SK-N-SH (cell line): ENCODE results near the gene NKAP. TPM values are rescaled to one million over a fixed set of nuclear protein-coding genes. Genes with fewer than 3 reads are reported as not detected.

ENCODE experiments used
- CTCF ChIA-PET: fragments of 300-600, 350-600 bp; formaldehyde crosslinking; extraction: SDS; loops from one replicate; lab custom pipeline; 2021; lab: Yijun Ruan, JAX
- POLR2A ChIA-PET: fragments of 350-600 bp; sonication (Branson Sonifier 250); formaldehyde crosslinking; extraction: SDS; loops from one replicate; lab custom pipeline; 2020; ENCODE audit warnings: antibody characterized with exemption, inconsistent platforms; lab: Yijun Ruan, JAX
- DNase-seq: peaks from one replicate; pipeline ENCODE4 v3.0.0; 2012
- H2AFZ ChIP-seq: fragments of 200-600 bp; sonication (generic); 2 replicates; pipeline ENCODE4 v1.8.1; 2016; ENCODE audit warnings: antibody characterized with exemption, mild to moderate bottlenecking, low read depth
- H3F3A ChIP-seq: fragments of 200-600 bp; sonication (generic); replicated peaks from 2 replicates; pipeline ENCODE3; 2016; ENCODE audit warnings: antibody characterized with exemption, mild to moderate bottlenecking; ENCODE audit not compliant: insufficient read depth
- H3K27ac ChIP-seq, 2 experiments: fragments of 200-500 bp in 1 of 2; fragments of 200-600 bp in 1 of 2; sonication (Bioruptor generic) in 1 of 2; sonication (generic), shearing (Covaris generic) in 1 of 2; 2 replicates each; pipeline versions ENCODE4 v1.5.1 to v1.6.1; 2014 to 2016; ENCODE audit warnings: low read depth in 2 of 2, inconsistent platforms in 1 of 2, low read length in 1 of 2, mild to moderate bottlenecking in 1 of 2, mixed read lengths in 1 of 2
- H3K27me3 ChIP-seq: fragments of 200-600 bp; sonication (generic), shearing (Covaris generic); 2 replicates; pipeline ENCODE4 v1.6.1; 2016; ENCODE audit warnings: mixed run types; ENCODE audit not compliant: insufficient read depth
- H3K36me3 ChIP-seq, 2 experiments: fragments of 200-500 bp in 1 of 2; fragments of 200-600 bp in 1 of 2; sonication (Bioruptor generic) in 1 of 2; sonication (generic) in 1 of 2; replicated peaks in 1 of 2; 2 replicates each; pipeline versions ENCODE3 to v1.5.1; 2014 to 2016; ENCODE audit warnings: low read length in 1 of 2, mild to moderate bottlenecking in 1 of 2; ENCODE audit not compliant: insufficient read depth in 2 of 2, control insufficient read depth in 1 of 2
- H3K4me1 ChIP-seq, 2 experiments: fragments of 200-500 bp in 1 of 2; fragments of 200-600 bp in 1 of 2; sonication (Bioruptor generic) in 1 of 2; sonication (generic), shearing (Covaris generic) in 1 of 2; 2 replicates each; pipeline versions ENCODE4 v1.5.1 to v1.6.1; 2014 to 2016; ENCODE audit warnings: low read depth in 1 of 2, low read length in 1 of 2, mixed run types in 1 of 2; ENCODE audit not compliant: insufficient read depth in 2 of 2, control insufficient read depth in 1 of 2
- H3K4me2 ChIP-seq: fragments of 200-600 bp; sonication (generic), shearing (Covaris generic); 2 replicates; pipeline ENCODE4 v1.6.1; 2017; ENCODE audit warnings: mixed run types
- H3K4me3 ChIP-seq, 2 experiments: fragments of 200-500 bp in 1 of 2; fragments of 200-600 bp in 1 of 2; sonication (Bioruptor generic) in 1 of 2; sonication (generic), shearing (Covaris generic) in 1 of 2; 2 replicates each; pipeline versions ENCODE4 v1.5.1 to v1.8.1; 2014 to 2016; ENCODE audit warnings: low read depth in 2 of 2, inconsistent platforms in 1 of 2, low read length in 1 of 2, mild to moderate bottlenecking in 1 of 2, mixed read lengths in 1 of 2, moderate library complexity in 1 of 2
- H3K79me2 ChIP-seq: fragments of 200-600 bp; sonication (generic); 2 replicates; pipeline ENCODE4 v1.8.1; 2017; ENCODE audit warnings: mild to moderate bottlenecking; ENCODE audit not compliant: insufficient read depth
- H3K9ac ChIP-seq: fragments of 200-600 bp; sonication (generic); 2 replicates; pipeline ENCODE4 v1.6.1; 2017; ENCODE audit warnings: mixed run types
- H3K9me2 ChIP-seq: fragments of 200-600 bp; sonication (generic); 2 replicates; pipeline ENCODE4 v1.6.1; 2017; ENCODE audit warnings: mixed run types
- H3K9me3 ChIP-seq: fragments of 200-600 bp; sonication (generic); 2 replicates; pipeline ENCODE4 v1.6.1; 2017; ENCODE audit warnings: mixed run types, mild to moderate bottlenecking, moderate library complexity
- H4K20me1 ChIP-seq: fragments of 200-600 bp; sonication (generic); 2 replicates; pipeline ENCODE4 v1.6.1; 2017; ENCODE audit warnings: mild to moderate bottlenecking, mixed run types; ENCODE audit not compliant: insufficient read depth
- EZH2phosphoT487 ChIP-seq: fragments of 200-600 bp; sonication (generic); IDR thresholded peaks from 2 replicates; pipeline ENCODE4 v1.6.1; 2017; ENCODE audit warnings: low read depth, mixed run types, mild to moderate bottlenecking, antibody characterized with exemption, moderate library complexity, borderline replicate concordance
- FOXJ3 ChIP-seq: sonication (generic); formaldehyde crosslinking; IDR thresholded peaks from 2 replicates; pipeline ENCODE4 v1.5.1; 2020; ENCODE audit warnings: mild to moderate bottlenecking, missing genetic modification reagents
- GABPA ChIP-seq: IDR thresholded peaks from 2 replicates; pipeline ENCODE4 v1.4.0; 2012; ENCODE audit warnings: low read depth, mild to moderate bottlenecking
- GATA2 ChIP-seq: sonication (generic); formaldehyde crosslinking; IDR thresholded peaks from 2 replicates; pipeline ENCODE4 v1.5.0; 2020; ENCODE audit warnings: mild to moderate bottlenecking, missing genetic modification reagents
- MAX ChIP-seq: IDR thresholded peaks from 2 replicates; pipeline ENCODE4 v1.4.0; 2012; ENCODE audit warnings: low read depth
- MXI1 ChIP-seq: IDR thresholded peaks from 2 replicates; pipeline ENCODE4 v1.6.1; 2012; ENCODE audit warnings: mild to moderate bottlenecking, low read depth, low read length, improper control_type of control experiment
- NRF1 ChIP-seq: IDR thresholded peaks from 2 replicates; pipeline ENCODE4 v1.6.1; 2012; ENCODE audit warnings: low read depth, mild to moderate bottlenecking, low read length
- PBX3 ChIP-seq: IDR thresholded peaks from 2 replicates; pipeline ENCODE4; 2012
- POLR2AphosphoS5 ChIP-seq: IDR thresholded peaks from 2 replicates; pipeline ENCODE4 v1.6.1; 2012; ENCODE audit warnings: low read depth, low read length
- RAD21 ChIP-seq: IDR thresholded peaks from 2 replicates; pipeline ENCODE4 v1.6.1; 2012; ENCODE audit warnings: mild to moderate bottlenecking, low read length
- RCOR1 ChIP-seq: fragments of 150-350 bp; IDR thresholded peaks from 2 replicates; pipeline ENCODE4 v1.6.1; 2017; ENCODE audit warnings: antibody characterized with exemption, low read length
- SIN3A ChIP-seq: IDR thresholded peaks from 2 replicates; pipeline ENCODE4 v1.6.1; 2012; ENCODE audit warnings: low read depth, mild to moderate bottlenecking, low read length, moderate library complexity, borderline replicate concordance
- SMC3 ChIP-seq: IDR thresholded peaks from 2 replicates; pipeline ENCODE4 v1.6.1; 2012; ENCODE audit warnings: low read depth, low read length, improper control_type of control experiment
- WGBS: methylation state at CpG from one replicate; pipeline ENCODE4 v1.1.6; 2017; ENCODE audit warnings: low lambda C conversion rate; 5-methylcytosine and 5-hydroxymethylcytosine counted together
- polyA plus RNA-seq, 3 experiments: library from polyadenylated mRNA; depleted of rRNA; stranded (reverse); fragments of >200 nt; gene quantifications; 2 replicates each; pipeline ENCODE4 v1.2.3, GENCODE V29; 2012

NKAP gene
- polyA plus RNA-seq, 1 of the 3 experiments (the other 2 are of a cell fraction), result 4.2 TPM

- Histone ChIP-seq H3K9ac (peak overlapping the region; percentile 91), H3K27ac (peak overlapping the region; percentile 72 to 87), H3F3A (peaks cover 4% of the 10 kb centered on the region), H2AFZ (no peak overlapping the region), H3K4me2 (peak overlapping the region; percentile 73), H3K9me3 (no peaks in the 10 kb centered on the region), H4K20me1 (no peaks in the 10 kb centered on the region)
- 41% methylated on average over 25 of the region's 26 CpGs for whole genome bisulfite sequencing
- peak; percentile 19 for DNase-seq
- TF ChIP-seq FOXJ3 (no peak), SMC3 (no peak), PBX3 (no peak), MXI1 (no peak), RCOR1 (no peak), GABPA (no peak), RAD21 (no peak), NRF1 (no peak), SIN3A (no peak), GATA2 (CRISPR knock-in tag) (no peak), EZH2phosphoT487 (no peak), MAX (no peak), POLR2AphosphoS5 (no peak)
- TF ChIP-seq, all 33 proteins: peak for 0
- Histone ChIP-seq H3K9me2 (no peaks in the 10 kb centered on the region), H3K36me3 (peaks cover 1 to 5% of the 10 kb centered on the region in 2 experiments), H3K27me3 (peaks cover 13% of the 10 kb centered on the region; the same call in 1 of the 2 replicates), H3K4me1 (no peaks in the 10 kb centered on the region; a peak in 1 of 4 replicates), H3K4me3 (peak overlapping the region; percentile 59 to 69), H3K79me2 (peaks cover 51% of the 10 kb centered on the region)
- POLR2A ChIA-PET, result interaction anchor here (2.1 to 2.7 kb wide), 2 partner anchors 18 to 80 kb away, joined by 10 to 15 read pairs; partner anchors contain the start of genes RPL39 and UPF3B
- CTCF ChIA-PET, result interaction anchor here (0.6 to 1.2 kb wide), 2 partner anchors 17 to 141 kb away, joined by 3 to 5 read pairs; no protein-coding TSS in a partner anchor
Measured at GRCh38 chrX:119871245-119871598, 72.3 kb downstream of the NKAP start.

Other genes with a start within 250 kb of the NKAP start
- 0.20 and 0.32 TPM in 2 replicates for gene SOWAHD, start 185.2 kb downstream of the NKAP start, polyA plus RNA-seq (2012; rRNA removed)
- gene RPL39, start 152.1 kb downstream of the NKAP start, polyA plus RNA-seq (2012; rRNA removed), result 4,443 and 5,368 TPM in 2 replicates
- 8.5 and 8.9 TPM in 2 replicates for gene UPF3B, start 90.8 kb downstream of the NKAP start, polyA plus RNA-seq (2012; rRNA removed)
- gene RNF113A, start 72.0 kb downstream of the NKAP start, polyA plus RNA-seq (2012; rRNA removed), result 11.8 and 14.8 TPM in 2 replicates
- 96.5 and 101 TPM in 2 replicates for gene NDUFA1, start 71.9 kb downstream of the NKAP start, polyA plus RNA-seq (2012; rRNA removed)
- 0.16 and 0.23 TPM in 2 replicates for gene AKAP14, start 47.9 kb downstream of the NKAP start, polyA plus RNA-seq (2012; rRNA removed)
- gene RHOXF2B, start 133.9 kb upstream of the NKAP start, polyA plus RNA-seq (2012; rRNA removed), result not detected in 2 replicates
- gene RHOXF1, start 172.2 kb upstream of the NKAP start, polyA plus RNA-seq (2012; rRNA removed), result 0.07 TPM in 1 of 2 replicates, not detected in the other
- not detected in 2 replicates for gene RHOXF2, start 214.9 kb upstream of the NKAP start, polyA plus RNA-seq (2012; rRNA removed)